Hepatocyte (in vitro differentiated cells): ENCODE measurements around the gene PAQR7.

ENCODE experiments used
- EZH2 ChIP-seq: fragments of 200-600 bp; sonication (generic); IDR thresholded peaks from 2 replicates; pipeline ENCODE4 v1.6.1; 2016; ENCODE audit warnings: antibody characterized with exemption, mild to moderate bottlenecking, borderline replicate concordance
- EZH2phosphoT487 ChIP-seq: fragments of 200-600 bp; sonication (generic); IDR thresholded peaks from one replicate; pipeline ENCODE4 v1.6.1; 2018; ENCODE audit warnings: antibody characterized with exemption, mild to moderate bottlenecking, low read depth, moderate library complexity; ENCODE audit not compliant: unreplicated experiment, severe bottlenecking
- TF ChIP-seq, protein P1 (sequence below): fragments of 200-600 bp; sonication (generic); IDR thresholded peaks from 2 replicates; pipeline ENCODE4 v1.5.1; 2016; ENCODE audit warnings: antibody characterized with exemption, mild to moderate bottlenecking; ENCODE audit not compliant: poor library complexity

DNA sequence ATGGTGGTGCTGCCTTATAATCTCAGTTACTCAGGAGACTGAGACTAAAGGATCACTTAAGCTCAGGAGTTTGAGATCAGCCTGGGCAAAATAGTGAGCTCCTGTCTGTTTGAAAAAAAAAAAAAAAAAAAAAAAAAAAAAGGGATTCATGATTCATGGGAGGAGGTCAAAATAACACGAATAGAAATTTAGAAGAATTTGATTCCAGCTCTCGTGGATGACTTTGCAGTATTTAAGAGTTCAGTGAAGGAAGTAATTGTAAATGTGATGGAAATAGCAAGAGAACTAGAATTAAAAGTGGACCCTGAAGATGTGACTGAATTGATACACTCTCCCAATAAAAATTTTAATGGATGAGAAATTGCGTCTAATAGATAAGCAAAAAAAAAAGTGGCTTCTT is 32.0 kb downstream of the PAQR7 start:
- TF ChIP-seq, protein P1, sequence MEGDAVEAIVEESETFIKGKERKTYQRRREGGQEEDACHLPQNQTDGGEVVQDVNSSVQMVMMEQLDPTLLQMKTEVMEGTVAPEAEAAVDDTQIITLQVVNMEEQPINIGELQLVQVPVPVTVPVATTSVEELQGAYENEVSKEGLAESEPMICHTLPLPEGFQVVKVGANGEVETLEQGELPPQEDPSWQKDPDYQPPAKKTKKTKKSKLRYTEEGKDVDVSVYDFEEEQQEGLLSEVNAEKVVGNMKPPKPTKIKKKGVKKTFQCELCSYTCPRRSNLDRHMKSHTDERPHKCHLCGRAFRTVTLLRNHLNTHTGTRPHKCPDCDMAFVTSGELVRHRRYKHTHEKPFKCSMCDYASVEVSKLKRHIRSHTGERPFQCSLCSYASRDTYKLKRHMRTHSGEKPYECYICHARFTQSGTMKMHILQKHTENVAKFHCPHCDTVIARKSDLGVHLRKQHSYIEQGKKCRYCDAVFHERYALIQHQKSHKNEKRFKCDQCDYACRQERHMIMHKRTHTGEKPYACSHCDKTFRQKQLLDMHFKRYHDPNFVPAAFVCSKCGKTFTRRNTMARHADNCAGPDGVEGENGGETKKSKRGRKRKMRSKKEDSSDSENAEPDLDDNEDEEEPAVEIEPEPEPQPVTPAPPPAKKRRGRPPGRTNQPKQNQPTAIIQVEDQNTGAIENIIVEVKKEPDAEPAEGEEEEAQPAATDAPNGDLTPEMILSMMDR = no peak
- TF ChIP-seq EZH2 (no peak), EZH2phosphoT487 (no peak)
